Neural progenitor cell (in vitro differentiated cells): ENCODE results near the gene ASNSD1. TPM values are rescaled to one million over a fixed set of nuclear protein-coding genes. Genes with fewer than 3 reads are reported as not detected.
"Not testable (repeated sequence)": the region's sequence is repeated elsewhere in the genome, so short reads cannot be mapped to it uniquely, and the experiment has no call there.

Experiments
- DNase-seq: peaks from one replicate; pipeline ENCODE4 v3.0.0-alpha.2; 2016; ENCODE audit warnings: low spot score
- H2AFZ ChIP-seq: fragments of 200-600 bp; sonication (generic); replicated peaks from 2 replicates; pipeline ENCODE4 v1.6.1; 2016; ENCODE audit warnings: antibody characterized with exemption
- H3F3A ChIP-seq: fragments of 200-600 bp; sonication (generic); 2 replicates; pipeline ENCODE4 v1.6.1; 2016; ENCODE audit warnings: antibody characterized with exemption, low read depth
- H3K27ac ChIP-seq: fragments of 200-600 bp; sonication (generic); 2 replicates; pipeline ENCODE4 v1.5.1; 2016; ENCODE audit warnings: mild to moderate bottlenecking
- H3K27me3 ChIP-seq: fragments of 200-600 bp; sonication (generic); 2 replicates; pipeline ENCODE4 v1.6.1; 2016; ENCODE audit warnings: mild to moderate bottlenecking, moderate library complexity
- H3K36me3 ChIP-seq: fragments of 200-600 bp; sonication (generic); 2 replicates; pipeline ENCODE4 v1.5.1; 2016
- H3K4me1 ChIP-seq: fragments of 200-600 bp; sonication (generic); 2 replicates; pipeline ENCODE4 v1.6.1; 2016; ENCODE audit warnings: mixed run types
- H3K4me2 ChIP-seq: fragments of 200-600 bp; sonication (generic); 2 replicates; pipeline ENCODE4 v1.6.1; 2016
- H3K4me3 ChIP-seq: fragments of 200-600 bp; sonication (generic); 2 replicates; pipeline ENCODE4 v1.5.1; 2016
- H3K79me2 ChIP-seq: fragments of 200-600 bp; sonication (generic); 2 replicates; pipeline ENCODE4 v1.6.1; 2016; ENCODE audit warnings: low read depth
- H3K9ac ChIP-seq: fragments of 200-600 bp; sonication (generic); 2 replicates; pipeline ENCODE4 v1.6.1; 2016
- H3K9me3 ChIP-seq: fragments of 200-600 bp; sonication (generic); 2 replicates; pipeline ENCODE4 v1.5.1; 2016; ENCODE audit warnings: low read depth
- H4K20me1 ChIP-seq: fragments of 200-600 bp; sonication (generic); 2 replicates; pipeline ENCODE4 v1.6.1; 2016; ENCODE audit warnings: low read depth
- H3K27ac Mint-ChIP-seq: 3 replicates; pipeline ENCODE4 v1.8.0; 2021; ENCODE audit warnings: mixed read lengths
- H3K27me3 Mint-ChIP-seq: 2 replicates; pipeline ENCODE4 v1.8.0; 2022; ENCODE audit warnings: low read depth, mild to moderate bottlenecking, inconsistent platforms, moderate library complexity, mixed read lengths; ENCODE audit not compliant: insufficient read depth
- H3K36me3 Mint-ChIP-seq: 3 replicates; pipeline ENCODE4 v1.8.0; 2021; ENCODE audit warnings: mixed read lengths
- H3K4me1 Mint-ChIP-seq: 3 replicates; pipeline ENCODE4 v1.8.0; 2021; ENCODE audit warnings: mixed read lengths
- H3K4me3 Mint-ChIP-seq: 3 replicates; pipeline ENCODE4 v1.8.0; 2021; ENCODE audit warnings: mild to moderate bottlenecking, moderate library complexity, mixed read lengths
- H3K9me3 Mint-ChIP-seq: 3 replicates; pipeline ENCODE4 v1.8.0; 2020; ENCODE audit warnings: mixed read lengths
- CTCF ChIP-seq: fragments of 200-600 bp; sonication (generic); IDR thresholded peaks from 2 replicates; pipeline ENCODE4 v1.5.1; 2017; ENCODE audit warnings: antibody characterized with exemption, mild to moderate bottlenecking
- EZH2 ChIP-seq: fragments of 200-600 bp; sonication (generic); IDR thresholded peaks from 2 replicates; pipeline ENCODE4 v1.6.1; 2017; ENCODE audit warnings: antibody characterized with exemption, mild to moderate bottlenecking, moderate library complexity
- EZH2phosphoT487 ChIP-seq: fragments of 200-600 bp; sonication (generic); IDR thresholded peaks from 2 replicates; pipeline ENCODE4 v1.6.1; 2017; ENCODE audit warnings: antibody characterized with exemption
- total RNA-seq: library from RNA; depleted of rRNA; stranded (reverse); fragments of >200 nt; gene quantifications from 2 replicates; pipeline ENCODE4 v1.2.3, GENCODE V29; 2015; ENCODE audit warnings: low replicate concordance

The ASNSD1 gene
- total RNA-seq, 1 donor from 2014 or later, result 100 TPM

- H3K9me3 Mint-ChIP-seq, result no peaks in the 10 kb centered on the region
- Histone ChIP-seq H3K27me3 (no peaks in the 10 kb centered on the region), H3K4me3 (peak overlapping the region; percentile 84), H3K4me2 (peak overlapping the region; percentile 94), H4K20me1 (peaks cover 3% of the 10 kb centered on the region), H3K27ac (no peak overlapping the region), H3K36me3 (no peaks in the 10 kb centered on the region), H3K9ac (no peak overlapping the region), H2AFZ (no peak overlapping the region), H3K79me2 (peaks cover 43% of the 10 kb centered on the region), H3K9me3 (no peaks in the 10 kb centered on the region), H3K4me1 (peaks cover 6% of the 10 kb centered on the region), H3F3A (no peaks in the 10 kb centered on the region)
- no peak for DNase-seq
- no peaks in the 10 kb centered on the region for H3K27me3 Mint-ChIP-seq
- no peak for TF ChIP-seq EZH2phosphoT487
- no peak for TF ChIP-seq CTCF
- no peak for TF ChIP-seq EZH2
- H3K27ac Mint-ChIP-seq, result no peak overlapping the region
- peaks cover 12% of the 10 kb centered on the region for H3K36me3 Mint-ChIP-seq
- peaks cover 7% of the 10 kb centered on the region for H3K4me1 Mint-ChIP-seq
- H3K4me3 Mint-ChIP-seq, result no peak overlapping the region
Measured at GRCh38 chr2:189662669-189663226, 1.5 kb downstream of the ASNSD1 start.

GRCh38 chr2:189663319-189663718 lies 2.1 kb downstream of the ASNSD1 start:
- Mint-ChIP-seq H3K4me3 (peak overlapping the region; percentile 38), H3K36me3 (peaks cover 14% of the 10 kb centered on the region)
- not testable (repeated sequence) for H3K27ac ChIP-seq, H3F3A ChIP-seq, H3K4me3 ChIP-seq, H3K27ac Mint-ChIP-seq, H3K9me3 ChIP-seq, H3K4me1 ChIP-seq, H3K27me3 ChIP-seq, DNase-seq, H3K9ac ChIP-seq, H3K36me3 ChIP-seq, H3K27me3 Mint-ChIP-seq, H3K4me1 Mint-ChIP-seq, H4K20me1 ChIP-seq, H2AFZ ChIP-seq, H3K9me3 Mint-ChIP-seq
- Histone ChIP-seq H3K4me2 (peak overlapping the region; percentile 94), H3K79me2 (peaks cover 43% of the 10 kb centered on the region)

GRCh38 chr2:189669913-189670312 lies 8.7 kb downstream of the ASNSD1 start:
- Mint-ChIP-seq H3K27ac (no peak overlapping the region), H3K4me3 (no peak overlapping the region), H3K36me3 (peaks cover 23% of the 10 kb centered on the region), H3K27me3 (no peaks in the 10 kb centered on the region), H3K4me1 (peaks cover 7% of the 10 kb centered on the region), H3K9me3 (no peaks in the 10 kb centered on the region)
- no peaks in the 10 kb centered on the region for H4K20me1 ChIP-seq
- no peak overlapping the region for H3K9ac ChIP-seq
- H3K4me1 ChIP-seq, result peaks cover under 1% of the 10 kb centered on the region
- no peaks in the 10 kb centered on the region for H3K27me3 ChIP-seq
- no peak for DNase-seq
- TF ChIP-seq CTCF (no peak), EZH2phosphoT487 (no peak), EZH2 (no peak)
- no peak overlapping the region for H3K27ac ChIP-seq
- no peak overlapping the region for H3K4me3 ChIP-seq
- H3K4me2 ChIP-seq, result no peak overlapping the region
- peaks cover 17% of the 10 kb centered on the region for H3F3A ChIP-seq
- no peaks in the 10 kb centered on the region for H3K9me3 ChIP-seq
- H3K36me3 ChIP-seq, result peaks cover 3% of the 10 kb centered on the region
- no peak overlapping the region for H2AFZ ChIP-seq
- peaks cover 9% of the 10 kb centered on the region for H3K79me2 ChIP-seq

- Histone ChIP-seq H3K4me1 (peaks cover 4% of the 10 kb centered on the region), H2AFZ (peak overlapping the region; percentile 99), H3K4me3 (peak overlapping the region; percentile 57), H3K4me2 (peak overlapping the region; percentile 81), H3K79me2 (no peaks in the 10 kb centered on the region), H3K27me3 (no peaks in the 10 kb centered on the region), H3K9me3 (no peaks in the 10 kb centered on the region), H4K20me1 (no peaks in the 10 kb centered on the region), H3F3A (peaks cover 19% of the 10 kb centered on the region), H3K27ac (no peak overlapping the region), H3K9ac (no peak overlapping the region), H3K36me3 (peaks cover 3% of the 10 kb centered on the region)
- DNase-seq, result no peak
- H3K27ac Mint-ChIP-seq, result no peak overlapping the region
- H3K9me3 Mint-ChIP-seq, result peaks cover 14% of the 10 kb centered on the region
- no peaks in the 10 kb centered on the region for H3K27me3 Mint-ChIP-seq
- peaks cover 26% of the 10 kb centered on the region for H3K36me3 Mint-ChIP-seq
- peak overlapping the region; percentile 12 for H3K4me3 Mint-ChIP-seq
- TF ChIP-seq EZH2phosphoT487 (no peak), CTCF (no peak), EZH2 (no peak)
- H3K4me1 Mint-ChIP-seq, result peaks cover 8% of the 10 kb centered on the region
Measured at GRCh38 chr2:189673661-189674373, 12.6 kb downstream of the ASNSD1 start.
